HFF-Myc (cell line): ENCODE results near the gene TMEM14C.

Experiments
- DNase-seq: peaks from one replicate; pipeline ENCODE4 v3.0.0-alpha.2; 2011; ENCODE audit warnings: low read depth; ENCODE audit errors: extremely low read depth
- H3K4me3 ChIP-seq: replicated peaks from 2 replicates; pipeline ENCODE4 v1.5.1; 2011; ENCODE audit warnings: low read depth, mild to moderate bottlenecking, control low read depth, low read length
- CTCF ChIP-seq: IDR thresholded peaks from 2 replicates; pipeline ENCODE4 v1.5.1; 2012; ENCODE audit warnings: mild to moderate bottlenecking, low read depth, low read length, control low read depth; ENCODE audit errors: missing control alignments

TMEM14C gene

DNA sequence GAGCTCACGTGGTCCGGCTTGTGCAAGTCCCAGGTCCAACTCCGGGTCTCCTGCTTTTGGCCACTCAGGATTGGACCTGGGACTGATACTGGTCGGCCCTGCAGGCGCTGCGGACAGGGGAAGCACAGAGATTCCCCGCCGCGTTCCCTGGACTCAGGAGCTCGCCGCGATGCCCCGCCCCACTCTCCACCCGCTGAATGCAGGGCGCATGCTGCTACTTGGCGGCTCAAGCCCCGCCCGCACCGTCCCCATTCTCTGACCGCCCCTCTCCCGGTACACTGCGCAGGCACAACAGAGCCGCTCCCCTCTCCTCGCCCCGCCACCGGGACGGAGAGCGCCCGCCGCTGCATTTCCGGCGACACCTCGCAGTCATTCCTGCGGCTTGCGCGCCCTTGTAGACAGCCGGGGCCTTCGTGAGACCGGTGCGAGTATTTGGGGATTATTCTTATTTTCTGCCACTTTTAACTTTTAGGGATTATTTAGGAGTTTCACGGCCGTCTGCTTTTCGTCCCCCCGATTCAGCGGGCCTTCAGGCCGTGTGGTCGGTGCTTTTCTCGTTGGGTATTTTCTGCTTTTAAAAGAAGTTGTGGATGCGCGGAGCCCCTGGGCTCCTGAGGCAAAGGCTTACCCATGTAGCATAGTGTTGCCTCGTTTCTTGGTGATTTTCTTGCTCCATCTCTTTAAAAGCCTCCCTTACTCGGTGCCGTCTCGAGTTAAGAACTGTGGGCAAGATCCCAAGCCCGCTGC lies at the start of gene TMEM14C:
TSS of gene TMEM14C (plus strand) at position 251 of the 747 bp plus-strand sequence. CDS start 1,544 bp downstream, outside the sequence.
- no peak for TF ChIP-seq CTCF
- H3K4me3 ChIP-seq, result peak within 1 kb of the TSS; percentile 66
- DNase-seq, result peak; percentile 85

DNA sequence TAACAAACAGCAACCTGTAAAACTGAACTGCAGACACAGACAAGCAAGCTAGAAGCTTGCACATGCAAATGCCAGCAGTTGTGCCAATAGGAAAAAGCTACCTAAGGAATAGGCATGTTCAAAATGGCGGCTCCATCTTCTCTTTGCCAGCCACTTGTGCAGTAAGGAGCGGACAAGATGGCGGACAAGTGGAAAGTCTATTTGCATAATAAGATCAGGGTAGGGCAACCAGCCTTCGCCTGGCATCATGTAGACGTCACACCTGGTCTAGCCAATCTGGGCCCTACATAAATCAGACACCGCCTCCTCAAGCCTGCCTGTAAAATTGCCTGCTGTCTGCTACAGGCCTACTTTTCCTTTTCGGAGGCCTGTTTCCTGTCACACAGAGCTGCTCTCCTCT lies 46.5 kb upstream of the TMEM14C start:
- no peak overlapping the region for H3K4me3 ChIP-seq
- DNase-seq, result no peak
- TF ChIP-seq CTCF, result no peak

DNA sequence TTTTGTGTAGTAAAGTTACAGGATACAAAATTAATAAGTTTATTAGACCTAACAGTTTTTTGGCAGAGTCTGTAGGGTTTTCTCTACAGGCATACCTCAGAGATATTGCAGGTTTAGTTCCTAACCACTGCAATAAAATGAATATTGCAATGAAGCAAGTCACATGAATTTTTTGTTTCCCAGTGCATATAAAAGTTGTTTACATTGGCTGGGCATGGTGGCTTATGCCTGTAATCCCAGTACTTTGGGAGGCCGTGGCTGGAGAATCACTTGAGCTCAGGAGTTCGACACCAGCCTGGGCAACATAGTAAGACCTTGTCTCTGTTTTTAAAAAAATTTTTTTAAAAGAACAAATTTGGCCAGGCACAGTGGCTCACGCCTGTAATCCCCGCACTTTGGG lies 44.4 kb upstream of the TMEM14C start:
- DNase-seq, result no peak
- no peak overlapping the region for H3K4me3 ChIP-seq
- TF ChIP-seq CTCF, result no peak

- no peak for DNase-seq
- H3K4me3 ChIP-seq, result no peak overlapping the region
- TF ChIP-seq CTCF, result no peak
Measured at GRCh38 chr6:10681795-10682194, 41.1 kb upstream of the TMEM14C start.

GRCh38 chr6:10682355-10682988 lies 40.4 kb upstream of the TMEM14C start:
- no peak for TF ChIP-seq CTCF
- no peak overlapping the region for H3K4me3 ChIP-seq
- no peak for DNase-seq

- DNase-seq, result no peak
- TF ChIP-seq CTCF, result no peak
Measured at GRCh38 chr6:10684618-10685017, 38.3 kb upstream of the TMEM14C start.

More at GRCh38 chr6:10684618-10685017, 38.3 kb upstream of the TMEM14C start:
- H3K4me3 ChIP-seq, result no peak overlapping the region
